ENCODE data around the gene FAR2. TPM values are rescaled to one million over a fixed set of nuclear protein-coding genes. Genes with fewer than 3 reads are reported as not detected.

FAR2 gene
- total and polyA plus RNA-seq, 4 donors: 0.81 to 7.6 (median 3.1) TPM

GRCh38 chr12:29150462-29150861 is 1.4 kb downstream of the FAR2 start:
- DNase-seq (ENCODE audit: low spot score): no peak
- peaks cover 7 to 15% (median 11%) of the 10 kb centered on the region in 4 donors for H3K4me1 ChIP-seq (ENCODE audit: control insufficient read depth in 4 of 4, insufficient read depth in 4 of 4, low read length in 3 of 4)
- no peak overlapping the region for H3K4me3 ChIP-seq (ENCODE audit: low read depth in 1 of 3, low read length in 3 of 3)
- TF ChIP-seq CTCF (IDR thresholded peaks at IDR 0.05; ENCODE audit: low read depth, low read length, missing input control) (no peak), GABPA (IDR thresholded peaks at IDR 0.05 in 1 of 2, conservative IDR thresholded peaks at IDR 0.05 in 1 of 2) (no peak), FOXA1 (IDR thresholded peaks at IDR 0.05) (no peak), RAD21 (IDR thresholded peaks at IDR 0.05) (no peak), EGR1 (IDR thresholded peaks at IDR 0.05; ENCODE audit: low read depth in 2 of 2) (no peak), JUND (IDR thresholded peaks at IDR 0.05) (no peak), NR2F2 (IDR thresholded peaks at IDR 0.05) (no peak), RXRA (IDR thresholded peaks at IDR 0.05) (no peak), HNF4G (IDR thresholded peaks at IDR 0.05) (no peak), TAF1 (conservative IDR thresholded peaks at IDR 0.05) (no peak), HNF4A (conservative IDR thresholded peaks at IDR 0.05) (no peak)
- H3K27ac ChIP-seq (ENCODE audit: low read depth in 1 of 2, low read length in 2 of 2): no peak overlapping the region
- no peaks in the 10 kb centered on the region for H3K36me3 ChIP-seq (ENCODE audit: control insufficient read depth in 4 of 4, insufficient read depth in 3 of 4, low read depth in 1 of 4, low read length in 3 of 4)
- no peak overlapping the region for H3K9ac ChIP-seq (ENCODE audit: low read depth in 1 of 2, low read length in 2 of 2)
- H3K27me3 ChIP-seq (ENCODE audit: control insufficient read depth in 4 of 4, insufficient read depth in 4 of 4, low read length in 3 of 4): no peaks in the 10 kb centered on the region
- 85% methylated on average over 7 of the region's 7 CpGs for WGBS
- H3K9me3 ChIP-seq (ENCODE audit: control insufficient read depth in 4 of 4, low read length in 3 of 4): peaks cover 0 to 7% (median 2%) of the 10 kb centered on the region in 4 donors

- no peak for DNase-seq (ENCODE audit: low spot score)
- no peak overlapping the region for H3K27ac ChIP-seq (ENCODE audit: low read depth in 1 of 2, low read length in 2 of 2)
- no peaks in the 10 kb centered on the region for H3K9me3 ChIP-seq (ENCODE audit: control insufficient read depth in 4 of 4, low read length in 3 of 4)
- no peaks in the 10 kb centered on the region for H3K36me3 ChIP-seq (ENCODE audit: control insufficient read depth in 4 of 4, insufficient read depth in 3 of 4, low read depth in 1 of 4, low read length in 3 of 4)
- peaks cover 7 to 15% (median 11%) of the 10 kb centered on the region in 4 donors for H3K4me1 ChIP-seq (ENCODE audit: control insufficient read depth in 4 of 4, insufficient read depth in 4 of 4, low read length in 3 of 4)
- H3K4me3 ChIP-seq (ENCODE audit: low read depth in 1 of 3, low read length in 3 of 3): no peak overlapping the region
- no peaks in the 10 kb centered on the region for H3K27me3 ChIP-seq (ENCODE audit: control insufficient read depth in 4 of 4, insufficient read depth in 4 of 4, low read length in 3 of 4)
- no peak for TF ChIP-seq NR2F2 (IDR thresholded peaks at IDR 0.05)
- TF ChIP-seq CTCF (IDR thresholded peaks at IDR 0.05; ENCODE audit: low read depth, low read length, missing input control): no peak
- TF ChIP-seq RXRA (IDR thresholded peaks at IDR 0.05): no peak
- no peak for TF ChIP-seq FOXA2 (IDR thresholded peaks at IDR 0.05)
- TF ChIP-seq REST (IDR thresholded peaks at IDR 0.05): no peak
- no peak for TF ChIP-seq JUND (IDR thresholded peaks at IDR 0.05)
- TF ChIP-seq ATF3 (IDR thresholded peaks at IDR 0.05): no peak
- no peak for TF ChIP-seq GABPA (IDR thresholded peaks at IDR 0.05 in 1 of 2, conservative IDR thresholded peaks at IDR 0.05 in 1 of 2)
- TF ChIP-seq YY1 (IDR thresholded peaks at IDR 0.05): no peak
- TF ChIP-seq ZBTB33 (IDR thresholded peaks at IDR 0.05): no peak
- no peak for TF ChIP-seq FOXA1 (IDR thresholded peaks at IDR 0.05)
- no peak for TF ChIP-seq EGR1 (IDR thresholded peaks at IDR 0.05; ENCODE audit: low read depth in 2 of 2)
- no peak for TF ChIP-seq TAF1 (conservative IDR thresholded peaks at IDR 0.05)
- TF ChIP-seq, protein P1, sequence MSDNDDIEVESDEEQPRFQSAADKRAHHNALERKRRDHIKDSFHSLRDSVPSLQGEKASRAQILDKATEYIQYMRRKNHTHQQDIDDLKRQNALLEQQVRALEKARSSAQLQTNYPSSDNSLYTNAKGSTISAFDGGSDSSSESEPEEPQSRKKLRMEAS (IDR thresholded peaks at IDR 0.05): no peak
- TF ChIP-seq SP1 (IDR thresholded peaks at IDR 0.05): no peak
- H3K9ac ChIP-seq (ENCODE audit: low read depth in 1 of 2, low read length in 2 of 2): no peak overlapping the region
- WGBS: 76% methylated on average over 1 of the region's 1 CpG
These were observed 3.3 kb downstream of the FAR2 start for GRCh38 chr12:29152223-29152868.
